HG03135 (cell line): Measurements from ENCODE around the gene FAM124B.

Experiments
- ATAC-seq: cut with Tn5 transposase; IDR thresholded peaks from one replicate; pipeline ENCODE4 v1.9.1; 2021; ENCODE audit warnings: mild to moderate bottlenecking, moderate library complexity; ENCODE audit not compliant: unreplicated experiment

Gene FAM124B

DNA sequence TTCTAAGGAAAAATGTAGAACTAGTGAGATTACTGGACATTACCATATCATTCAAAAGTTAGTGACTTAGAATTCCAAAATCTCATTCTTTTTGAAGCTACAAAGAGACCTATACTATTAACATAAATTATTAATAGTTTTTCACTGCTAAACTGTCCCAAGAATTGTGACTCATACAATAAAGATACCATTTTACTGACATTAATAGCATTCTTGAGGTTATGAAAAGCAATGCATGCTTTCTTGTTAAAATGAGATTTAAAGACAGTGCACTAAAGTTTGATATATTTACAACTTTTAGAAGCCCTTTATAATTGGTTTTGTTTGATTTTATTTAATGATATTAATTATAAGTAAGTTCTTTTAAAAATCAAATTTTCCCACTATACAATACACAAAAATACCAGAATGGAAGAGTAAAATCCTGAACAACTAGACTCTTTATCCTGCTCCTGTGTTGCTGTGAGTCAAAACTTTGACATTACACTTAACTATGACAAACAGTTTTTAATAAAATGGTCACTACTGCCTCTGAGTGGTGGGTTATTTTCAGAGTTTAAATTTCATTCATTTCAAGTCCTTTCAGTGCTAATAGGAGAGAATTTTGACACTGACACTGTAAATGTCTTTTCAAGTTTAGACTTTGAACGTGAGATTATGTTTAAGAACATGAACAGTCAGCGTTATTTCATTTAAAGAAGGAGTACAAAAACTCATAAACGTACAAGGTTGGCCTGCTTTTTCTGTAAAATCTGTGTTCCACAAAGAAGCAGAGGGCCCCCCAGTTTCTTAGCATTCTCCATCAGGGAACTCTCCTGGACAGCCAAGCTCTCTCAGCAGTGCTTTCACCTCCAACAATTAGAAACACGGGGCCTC is 54.5 kb downstream of the FAM124B start:
- ATAC-seq, result no peak

DNA sequence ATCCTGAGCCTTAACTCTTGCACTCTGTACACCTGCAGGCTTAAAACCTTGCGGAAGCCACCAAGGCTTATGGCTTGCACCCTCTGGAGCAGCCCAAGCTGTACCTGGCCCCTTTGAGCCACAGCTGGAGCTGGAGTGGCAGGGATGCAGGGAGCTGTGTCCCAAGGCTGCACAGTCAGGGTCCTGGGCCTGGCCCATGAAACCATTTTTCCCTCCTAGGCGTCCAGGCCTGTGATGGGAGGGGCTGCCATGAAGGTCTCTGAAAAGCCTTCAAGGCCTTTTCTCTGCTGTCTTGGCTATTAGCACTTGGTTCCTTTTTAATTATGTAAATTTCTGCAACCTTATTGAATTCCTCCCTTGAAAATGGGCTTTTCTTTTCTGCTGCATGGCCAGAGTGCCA is 56.4 kb downstream of the FAM124B start:
- no peak for ATAC-seq

DNA sequence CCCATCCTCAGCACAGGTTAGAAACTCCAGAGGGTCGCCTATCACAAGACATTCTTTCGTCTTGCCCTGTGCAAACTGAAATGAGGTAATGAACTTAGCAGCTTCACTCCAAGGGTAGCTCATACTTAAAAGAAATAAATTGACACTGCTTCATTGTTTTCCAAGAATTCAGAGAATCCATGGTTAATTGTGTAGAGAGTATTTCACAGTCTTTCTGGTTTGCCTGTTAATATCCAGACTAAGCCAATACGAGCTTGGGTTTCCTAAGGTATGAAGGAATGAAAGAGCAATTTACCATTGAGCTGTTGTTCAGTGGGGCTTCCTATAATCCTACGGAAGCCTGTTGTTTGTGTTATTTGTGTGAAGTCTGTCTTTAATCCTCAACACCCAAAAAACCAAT is 58.7 kb downstream of the FAM124B start:
- no peak for ATAC-seq

DNA sequence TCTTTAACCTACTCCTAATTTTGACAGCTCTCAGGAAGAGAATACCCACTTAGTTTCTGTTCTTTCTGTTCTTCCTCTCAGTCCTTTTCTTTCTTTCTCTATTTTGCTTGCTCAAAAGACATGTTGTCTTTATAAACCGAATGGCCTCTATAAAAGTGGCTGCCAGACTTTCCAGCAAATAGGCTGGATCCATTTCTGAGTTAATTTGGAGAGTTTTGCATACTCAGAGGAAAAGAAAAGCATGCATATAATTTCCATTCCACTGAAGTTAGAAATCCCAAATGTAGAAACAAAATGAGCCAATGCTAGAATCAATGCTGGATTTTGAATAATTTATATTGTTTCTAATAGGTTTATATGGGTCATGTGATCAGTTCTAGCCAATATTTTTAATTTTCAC is 65.9 kb downstream of the FAM124B start:
- ATAC-seq, result no peak

DNA sequence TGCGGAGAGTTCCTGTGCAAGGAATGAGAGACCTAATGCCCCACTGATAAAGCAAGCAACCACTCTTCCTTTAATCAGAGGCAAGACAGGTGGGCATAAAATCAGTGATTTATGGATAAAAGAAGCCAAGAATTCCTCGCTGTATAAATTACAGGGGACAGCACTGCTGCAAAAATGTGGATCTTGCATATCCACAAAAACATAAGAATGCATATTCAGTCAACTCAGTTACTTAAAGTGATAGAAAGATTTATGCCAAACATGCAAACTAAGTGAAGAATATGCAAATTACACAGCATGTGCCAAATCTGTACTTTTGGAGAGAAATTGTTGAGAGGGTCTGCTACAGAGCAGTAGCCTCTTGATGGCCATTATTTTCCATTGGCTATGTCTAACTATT is 67.2 kb downstream of the FAM124B start:
- no peak for ATAC-seq

DNA sequence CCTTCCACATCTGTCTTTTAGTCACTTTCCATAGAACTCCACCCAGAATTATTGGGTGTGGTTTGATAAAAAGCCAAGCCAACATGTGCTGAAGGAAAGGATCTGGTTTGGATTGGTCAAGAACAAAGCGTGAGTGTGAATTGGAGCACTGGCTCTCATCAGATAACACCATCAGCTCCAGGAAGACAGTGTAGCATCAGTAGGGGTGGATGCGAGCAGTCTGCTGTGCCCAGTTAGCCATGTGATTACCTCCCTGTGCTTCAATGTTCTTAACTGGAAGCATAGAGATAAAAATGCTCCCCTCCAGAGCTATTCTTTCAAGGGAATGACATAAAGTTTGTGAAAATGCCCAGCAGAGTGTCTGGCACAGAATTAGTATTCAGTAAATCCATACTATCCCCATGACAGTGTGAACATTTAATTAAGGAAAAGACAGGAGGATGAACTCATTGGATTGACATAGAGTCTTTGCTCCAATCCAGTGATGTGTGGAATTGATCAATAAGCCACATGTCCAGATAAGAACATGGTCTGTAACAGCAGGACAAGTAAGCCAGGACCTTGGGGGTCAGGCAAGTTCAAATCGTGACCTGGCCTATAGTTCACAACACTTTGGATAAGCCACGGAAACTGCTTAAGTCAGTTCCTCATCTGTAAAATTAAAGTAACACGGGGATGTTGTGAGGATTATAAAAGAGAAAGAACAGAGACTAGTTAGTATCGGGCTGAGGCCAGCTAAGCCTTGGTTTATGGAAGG is 68.0 kb downstream of the FAM124B start:
- ATAC-seq, result no peak

DNA sequence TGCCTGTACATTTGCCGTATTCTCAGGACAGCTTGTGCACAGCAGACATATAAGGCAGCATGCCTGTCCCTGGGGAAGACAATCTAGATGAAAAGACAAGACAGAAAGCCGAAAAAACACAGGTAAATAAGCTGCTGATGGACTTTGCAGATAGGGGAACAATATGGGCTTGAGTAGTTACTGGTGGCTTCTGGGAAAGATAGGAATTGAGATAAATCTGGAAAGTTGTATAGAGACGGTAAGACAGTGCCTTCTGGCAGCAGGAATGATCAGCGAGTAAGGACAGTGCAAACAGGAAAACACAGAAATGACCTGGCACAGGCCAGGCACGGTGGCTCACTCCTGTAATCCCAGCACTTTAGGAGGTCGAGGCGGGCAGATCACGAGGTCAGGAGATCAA is 70.2 kb downstream of the FAM124B start:
- no peak for ATAC-seq

DNA sequence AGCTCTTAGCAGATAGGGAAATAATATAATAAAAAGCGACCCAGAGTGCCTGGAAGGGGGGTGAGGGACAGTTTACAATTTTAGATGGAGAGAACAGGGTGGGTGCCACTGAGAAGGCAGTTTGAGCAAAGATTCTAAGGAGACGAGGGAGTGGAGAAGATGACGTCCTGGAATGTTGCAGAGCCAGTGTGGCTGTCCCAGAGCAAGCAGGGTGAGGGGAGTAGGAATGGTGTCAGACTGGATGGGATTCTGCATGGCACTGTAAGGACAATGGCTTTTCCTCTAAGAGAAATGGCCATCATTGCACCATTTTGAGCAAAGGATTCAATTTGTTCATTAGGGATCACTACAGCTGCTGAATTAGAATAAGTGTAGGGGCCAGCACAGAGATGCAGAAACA is 73.1 kb downstream of the FAM124B start:
- ATAC-seq, result no peak
